Suprapubic skin (tissue), 4 donors: ENCODE results near the gene RBM14. TPM values are rescaled to one million over a fixed set of nuclear protein-coding genes. Genes with fewer than 3 reads are reported as not detected.

Experiments used
- DNase-seq, 2 donors: peaks; one replicate each; pipeline ENCODE4 v3.0.0-alpha.2; 2019; ENCODE audit warnings: low spot score in 2 of 2
- H3K27ac ChIP-seq: fragments of 200-600 bp; sonication (generic); one replicate; pipeline ENCODE4 v1.5.1; 2019
- H3K27me3 ChIP-seq: fragments of 200-600 bp; sonication (generic); one replicate; pipeline ENCODE4 v1.5.1; 2019
- H3K36me3 ChIP-seq: fragments of 200-600 bp; sonication (generic); one replicate; pipeline ENCODE4 v1.5.1; 2019
- H3K4me1 ChIP-seq: fragments of 200-600 bp; sonication (generic); one replicate; pipeline ENCODE4 v1.5.1; 2019
- H3K4me3 ChIP-seq: fragments of 200-600 bp; sonication (generic); one replicate; pipeline ENCODE4 v1.5.1; 2019; ENCODE audit warnings: mild to moderate bottlenecking
- H3K9me3 ChIP-seq: fragments of 200-600 bp; sonication (generic); one replicate; pipeline ENCODE4 v1.5.1; 2019
- CTCF ChIP-seq, 2 donors: fragments of 200-600 bp in 1 of 2; fragments of 450-650 bp in 1 of 2; sonication (generic) in 1 of 2; IDR thresholded peaks; one replicate each; pipeline ENCODE4 v1.5.1; 2016 to 2019; ENCODE audit warnings: antibody characterized with exemption in 2 of 2, mild to moderate bottlenecking in 1 of 2, moderate library complexity in 1 of 2
- EP300 ChIP-seq: sonication (generic); formaldehyde crosslinking; IDR thresholded peaks from one replicate; pipeline ENCODE4 v1.6.1; 2017; ENCODE audit warnings: antibody characterized with exemption
- POLR2A ChIP-seq, 2 donors: fragments of 450-650 bp; IDR thresholded peaks; one replicate each; pipeline ENCODE4 v1.6.1; 2017; ENCODE audit warnings: antibody characterized with exemption in 2 of 2, mild to moderate bottlenecking in 2 of 2, moderate library complexity in 2 of 2
- POLR2AphosphoS5 ChIP-seq, 3 donors: sonication (generic); formaldehyde crosslinking; IDR thresholded peaks; one replicate each; pipeline ENCODE4 v1.6.1; 2017; ENCODE audit warnings: antibody characterized with exemption in 3 of 3
- WGBS: methylation state at CpG from one replicate; pipeline ENCODE4 v1.1.5; 2018; 5-methylcytosine and 5-hydroxymethylcytosine counted together
- total RNA-seq, 4 donors: library from RNA; depleted of rRNA; stranded (reverse); fragments of >200 nt; gene quantifications; one replicate each; pipeline ENCODE4 v1.1.0, GENCODE V29; 2016

RBM14 gene
- total RNA-seq, 4 donors from 2014 or later = 53.2 to 96.1 (median 84.5) TPM

GRCh38 chr11:66609721-66610617 lies 6.5 kb upstream of the RBM14 start:
- peaks cover 14% of the 10 kb centered on the region for H3K36me3 ChIP-seq
- DNase-seq = no peak
- WGBS = 79% methylated on average over 4 of the region's 4 CpGs

GRCh38 chr11:66612458-66612857 lies 4.0 kb upstream of the RBM14 start:
- no peaks in the 10 kb centered on the region for H3K9me3 ChIP-seq
- DNase-seq = no peak
- H3K27ac ChIP-seq = no peak overlapping the region
- 93% methylated on average over 1 of the region's 1 CpG for WGBS
- no peak overlapping the region for H3K4me3 ChIP-seq
- peaks cover 17% of the 10 kb centered on the region for H3K4me1 ChIP-seq
- no peaks in the 10 kb centered on the region for H3K27me3 ChIP-seq
- TF ChIP-seq EP300 (no peak), CTCF (IDR thresholded peaks at IDR 0.05) (no peak), POLR2A (IDR thresholded peaks at IDR 0.05) (no peak), POLR2AphosphoS5 (IDR thresholded peaks at IDR 0.05) (no peak)
- no peaks in the 10 kb centered on the region for H3K36me3 ChIP-seq

More at GRCh38 chr11:66609721-66610617, 6.5 kb upstream of the RBM14 start:
- Histone ChIP-seq H3K9me3 (no peaks in the 10 kb centered on the region), H3K27me3 (no peaks in the 10 kb centered on the region), H3K4me1 (peaks cover 17% of the 10 kb centered on the region), H3K4me3 (no peak overlapping the region), H3K27ac (no peak overlapping the region)
- TF ChIP-seq POLR2AphosphoS5 (IDR thresholded peaks at IDR 0.05) (no peak), EP300 (no peak), POLR2A (IDR thresholded peaks at IDR 0.05) (no peak), CTCF (IDR thresholded peaks at IDR 0.05) (no peak)

GRCh38 chr11:66614073-66614472 lies 2.4 kb upstream of the RBM14 start:
- Histone ChIP-seq H3K9me3 (no peaks in the 10 kb centered on the region), H3K36me3 (no peaks in the 10 kb centered on the region), H3K27me3 (no peaks in the 10 kb centered on the region), H3K4me3 (no peak overlapping the region), H3K4me1 (peaks cover 23% of the 10 kb centered on the region), H3K27ac (no peak overlapping the region)
- TF ChIP-seq POLR2A (IDR thresholded peaks at IDR 0.05) (no peak), CTCF (IDR thresholded peaks at IDR 0.05) (no peak), POLR2AphosphoS5 (IDR thresholded peaks at IDR 0.05) (no peak), EP300 (no peak)
- 90% methylated on average over 13 of the region's 13 CpGs for WGBS
- DNase-seq = no peak

GRCh38 chr11:66617155-66617834 lies 865 bp downstream of the RBM14 start:
- TF ChIP-seq POLR2AphosphoS5 (IDR thresholded peaks at IDR 0.05) (no peak), EP300 (no peak), POLR2A (IDR thresholded peaks at IDR 0.05) (no peak), CTCF (IDR thresholded peaks at IDR 0.05) (no peak)
- no peaks in the 10 kb centered on the region for H3K9me3 ChIP-seq
- DNase-seq = peak; percentile 91
- WGBS = 0% methylated on average over 36 of the region's 38 CpGs
- peak overlapping the region; percentile 80 for H3K4me3 ChIP-seq
- no peaks in the 10 kb centered on the region for H3K36me3 ChIP-seq
- H3K27ac ChIP-seq = peak overlapping the region; percentile 94
- peaks cover 47% of the 10 kb centered on the region for H3K4me1 ChIP-seq
- no peaks in the 10 kb centered on the region for H3K27me3 ChIP-seq

GRCh38 chr11:66619080-66619554 lies 2.7 kb downstream of the RBM14 start:
- peaks cover 12% of the 10 kb centered on the region for H3K36me3 ChIP-seq
- DNase-seq = no peak
- peak in 1 of 2 donors; percentile 29 for TF ChIP-seq POLR2A (IDR thresholded peaks at IDR 0.05)
- no peak for TF ChIP-seq CTCF (IDR thresholded peaks at IDR 0.05)
- no peak for TF ChIP-seq POLR2AphosphoS5 (IDR thresholded peaks at IDR 0.05)
- no peak for TF ChIP-seq EP300
- peaks cover 58% of the 10 kb centered on the region for H3K4me1 ChIP-seq
- H3K27ac ChIP-seq = peak overlapping the region; percentile 94
- peak overlapping the region; percentile 80 for H3K4me3 ChIP-seq
- no peaks in the 10 kb centered on the region for H3K9me3 ChIP-seq
- 31% methylated on average over 4 of the region's 4 CpGs for WGBS
- H3K27me3 ChIP-seq = no peaks in the 10 kb centered on the region
